ENCODE measurements around the gene NDUFS5. TPM values are rescaled to one million over a fixed set of nuclear protein-coding genes. Genes with fewer than 3 reads are reported as not detected.
A peak's percentile ranks its signal among the peaks of the same experiment; 100 is the strongest.

NDUFS5 gene
- polyA plus RNA-seq, 2 of the 4 experiments (the other 2 are of a cell fraction): 540 to 711 TPM

DNA sequence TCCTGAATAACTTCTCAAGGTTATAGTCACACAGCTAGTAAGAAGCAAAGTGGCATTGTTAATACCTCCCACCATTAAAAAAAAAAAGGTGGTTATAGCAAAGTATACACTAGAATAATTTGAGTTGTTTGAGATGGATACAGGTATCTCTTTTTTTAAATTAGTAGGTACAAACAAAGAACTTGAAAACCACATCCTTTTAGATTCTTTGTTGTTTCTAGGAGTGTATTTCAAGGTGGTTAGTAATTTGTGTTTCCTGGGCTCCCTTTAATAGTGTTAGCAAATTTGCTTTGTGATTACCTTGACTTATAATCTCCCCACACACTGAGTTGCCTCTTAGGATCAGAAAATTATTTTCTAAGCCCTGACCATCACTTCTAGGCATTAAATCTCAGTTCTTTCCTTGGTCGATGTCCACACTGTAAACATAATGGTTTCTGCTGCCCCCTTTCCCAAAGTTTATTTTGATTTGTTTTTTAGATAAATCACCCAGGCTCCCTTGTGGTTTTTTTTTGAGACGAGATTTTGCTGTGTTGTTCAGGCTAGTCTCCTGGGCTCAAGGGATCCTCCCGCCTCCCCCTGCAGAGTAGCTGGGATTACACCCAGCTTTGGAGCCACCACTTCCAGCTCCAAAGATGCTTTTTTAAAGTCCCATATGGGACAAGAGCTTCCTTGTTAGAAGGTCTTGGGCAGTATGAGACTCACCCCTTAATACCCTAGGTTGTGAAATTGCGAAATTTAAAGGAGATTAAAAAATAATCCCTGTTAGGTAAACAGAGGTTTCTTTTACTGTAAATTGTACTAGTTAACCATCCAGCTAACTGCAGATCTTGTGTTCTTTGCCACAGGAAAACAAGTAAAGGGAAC is 28.9 kb upstream of the NDUFS5 start:
- no peak for FAIRE-seq
- ChIA-PET CTCF (interaction anchor here (1.0 kb wide), 1 partner anchor 10 kb away, joined by 5 read pairs; no protein-coding TSS in a partner anchor), POLR2A (interaction anchor here (1.3 kb wide), 1 partner anchor 29 kb away, joined by 4 read pairs; the partner anchor contains the start of gene NDUFS5)
- Histone ChIP-seq H3K9me3 (no peaks in the 10 kb centered on the region), H3K4me1 (peaks cover 23% of the 10 kb centered on the region), H3K4me3 (no peak overlapping the region), H3K4me2 (peak overlapping the region; percentile 35; the same call in 2 of the 3 replicates), H3K27ac (peak overlapping the region in 1 of 2 experiments; percentile 1; a peak in 1 of 6 replicates)
- 39% methylated on average over 4 of the region's 4 CpGs for WGBS (ENCODE audit: missing lambda C conversion rate)
- TF ChIP-seq JUN (IDR thresholded peaks at IDR 0.05): no peak
- no peak for TF ChIP-seq ZFP36 (IDR thresholded peaks at IDR 0.05; ENCODE audit: borderline replicate concordance, partially characterized antibody)
- no peak for TF ChIP-seq ZC3H11A (IDR thresholded peaks at IDR 0.05)
- TF ChIP-seq RCOR1 (IDR thresholded peaks at IDR 0.05; ENCODE audit: low read depth, low read length): no peak
- TF ChIP-seq ZNF302 (CRISPR knock-in tag; IDR thresholded peaks at IDR 0.05): no peak
- no peak for TF ChIP-seq HDAC2 (IDR thresholded peaks at IDR 0.05)
- no peak for TF ChIP-seq PHF8 (IDR thresholded peaks at IDR 0.05; ENCODE audit: borderline replicate concordance, low read depth)
- TF ChIP-seq, protein P1, sequence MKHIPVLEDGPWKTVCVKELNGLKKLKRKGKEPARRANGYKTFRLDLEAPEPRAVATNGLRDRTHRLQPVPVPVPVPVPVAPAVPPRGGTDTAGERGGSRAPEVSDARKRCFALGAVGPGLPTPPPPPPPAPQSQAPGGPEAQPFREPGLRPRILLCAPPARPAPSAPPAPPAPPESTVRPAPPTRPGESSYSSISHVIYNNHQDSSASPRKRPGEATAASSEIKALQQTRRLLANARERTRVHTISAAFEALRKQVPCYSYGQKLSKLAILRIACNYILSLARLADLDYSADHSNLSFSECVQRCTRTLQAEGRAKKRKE (CRISPR knock-in tag; IDR thresholded peaks at IDR 0.05; ENCODE audit: low read depth): no peak
- no peak for TF ChIP-seq CHD4 (IDR thresholded peaks at IDR 0.05; ENCODE audit: borderline replicate concordance)
- no peak for TF ChIP-seq POLR2AphosphoS2 (conservative IDR thresholded peaks at IDR 0.05; ENCODE audit: low read length)
- TF ChIP-seq, protein P2, sequence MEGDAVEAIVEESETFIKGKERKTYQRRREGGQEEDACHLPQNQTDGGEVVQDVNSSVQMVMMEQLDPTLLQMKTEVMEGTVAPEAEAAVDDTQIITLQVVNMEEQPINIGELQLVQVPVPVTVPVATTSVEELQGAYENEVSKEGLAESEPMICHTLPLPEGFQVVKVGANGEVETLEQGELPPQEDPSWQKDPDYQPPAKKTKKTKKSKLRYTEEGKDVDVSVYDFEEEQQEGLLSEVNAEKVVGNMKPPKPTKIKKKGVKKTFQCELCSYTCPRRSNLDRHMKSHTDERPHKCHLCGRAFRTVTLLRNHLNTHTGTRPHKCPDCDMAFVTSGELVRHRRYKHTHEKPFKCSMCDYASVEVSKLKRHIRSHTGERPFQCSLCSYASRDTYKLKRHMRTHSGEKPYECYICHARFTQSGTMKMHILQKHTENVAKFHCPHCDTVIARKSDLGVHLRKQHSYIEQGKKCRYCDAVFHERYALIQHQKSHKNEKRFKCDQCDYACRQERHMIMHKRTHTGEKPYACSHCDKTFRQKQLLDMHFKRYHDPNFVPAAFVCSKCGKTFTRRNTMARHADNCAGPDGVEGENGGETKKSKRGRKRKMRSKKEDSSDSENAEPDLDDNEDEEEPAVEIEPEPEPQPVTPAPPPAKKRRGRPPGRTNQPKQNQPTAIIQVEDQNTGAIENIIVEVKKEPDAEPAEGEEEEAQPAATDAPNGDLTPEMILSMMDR (IDR thresholded peaks at IDR 0.05): no peak
- no peak for TF ChIP-seq ZSCAN20 (CRISPR knock-in tag; IDR thresholded peaks at IDR 0.05)
- TF ChIP-seq TP53 (CRISPR knock-in tag; IDR thresholded peaks at IDR 0.05): no peak
- no peak for TF ChIP-seq HOXB5 (CRISPR knock-in tag; IDR thresholded peaks at IDR 0.05)
- no peak for TF ChIP-seq SREBF2 (IDR thresholded peaks at IDR 0.05)
- TF ChIP-seq EHF (CRISPR knock-in tag; IDR thresholded peaks at IDR 0.05): no peak
- no peak for TF ChIP-seq KDM5A (IDR thresholded peaks at IDR 0.05)
- no peak for ATAC-seq
- DNase-seq (ENCODE audit: low read depth in 1 of 2, low spot score in 1 of 2): no peak

DNA sequence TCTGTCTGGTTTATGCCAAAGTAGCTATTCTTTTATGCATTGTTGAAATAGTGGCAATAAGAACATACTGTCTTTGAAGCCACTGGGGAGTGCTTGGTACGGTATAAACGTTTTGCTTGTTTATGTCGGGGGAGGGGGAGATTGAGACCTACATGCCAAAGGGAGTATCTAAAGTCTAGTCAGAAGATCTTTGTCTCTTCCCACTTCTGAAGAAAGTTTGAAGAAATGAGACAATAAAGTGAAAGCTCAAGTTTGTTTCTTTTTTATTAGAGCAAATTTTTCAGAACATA is 28.3 kb upstream of the NDUFS5 start:
- DNase-seq (ENCODE audit: low read depth in 1 of 2, low spot score in 1 of 2): no peak
- peak overlapping the region; percentile 35; the same call in 1 of the 3 replicates for H3K4me2 ChIP-seq
- no peak overlapping the region for H3K4me3 ChIP-seq
- peaks cover 27% of the 10 kb centered on the region for H3K4me1 ChIP-seq
- no peak for FAIRE-seq
- ChIA-PET POLR2A (interaction anchor here (1.3 kb wide), 1 partner anchor 28 kb away, joined by 4 read pairs; the partner anchor contains the start of gene NDUFS5), CTCF (interaction anchor here (1.0 kb wide), 1 partner anchor 9 kb away, joined by 5 read pairs; no protein-coding TSS in a partner anchor)
- no peak for ATAC-seq
- 44% methylated on average over 3 of the region's 3 CpGs for WGBS (ENCODE audit: missing lambda C conversion rate)
- no peak for TF ChIP-seq RARB (CRISPR knock-in tag; IDR thresholded peaks at IDR 0.05)
- no peak for TF ChIP-seq POLR2AphosphoS2 (conservative IDR thresholded peaks at IDR 0.05; ENCODE audit: low read length)
- no peak for TF ChIP-seq FOSL2 (IDR thresholded peaks at IDR 0.05)
- no peak for TF ChIP-seq FOSL2 (CRISPR knock-in tag; IDR thresholded peaks at IDR 0.05)
- TF ChIP-seq TP53 (CRISPR knock-in tag; IDR thresholded peaks at IDR 0.05): no peak
- no peak for TF ChIP-seq KDM5A (IDR thresholded peaks at IDR 0.05)
- no peak for TF ChIP-seq CBX8 (IDR thresholded peaks at IDR 0.05)
- TF ChIP-seq EP300 (IDR thresholded peaks at IDR 0.05): no peak
- TF ChIP-seq RAD21 (conservative IDR thresholded peaks at IDR 0.05 in 1 of 2, IDR thresholded peaks at IDR 0.05 in 1 of 2): no peak
- TF ChIP-seq NFE2L2 (conservative IDR thresholded peaks at IDR 0.05; ENCODE audit: low read length): no peak
- TF ChIP-seq HOXA7 (CRISPR knock-in tag; IDR thresholded peaks at IDR 0.05): no peak
- TF ChIP-seq POLR2A (IDR thresholded peaks at IDR 0.05; ENCODE audit: low read length): no peak
- TF ChIP-seq HDAC2 (IDR thresholded peaks at IDR 0.05): no peak
- no peak for TF ChIP-seq SMC3 (IDR thresholded peaks at IDR 0.05)
- no peak for TF ChIP-seq HOXB5 (CRISPR knock-in tag; IDR thresholded peaks at IDR 0.05)
- TF ChIP-seq EHMT2 (IDR thresholded peaks at IDR 0.05; ENCODE audit: low read depth): no peak
- TF ChIP-seq BHLHE40 (IDR thresholded peaks at IDR 0.05; ENCODE audit: low read depth, low read length): no peak
- TF ChIP-seq FOSB (CRISPR knock-in tag; IDR thresholded peaks at IDR 0.05): no peak
- no peak for TF ChIP-seq RNF2 (IDR thresholded peaks at IDR 0.05; ENCODE audit: borderline replicate concordance, low read depth)
- TF ChIP-seq ZNF302 (CRISPR knock-in tag; IDR thresholded peaks at IDR 0.05): no peak
- TF ChIP-seq, protein P3, sequence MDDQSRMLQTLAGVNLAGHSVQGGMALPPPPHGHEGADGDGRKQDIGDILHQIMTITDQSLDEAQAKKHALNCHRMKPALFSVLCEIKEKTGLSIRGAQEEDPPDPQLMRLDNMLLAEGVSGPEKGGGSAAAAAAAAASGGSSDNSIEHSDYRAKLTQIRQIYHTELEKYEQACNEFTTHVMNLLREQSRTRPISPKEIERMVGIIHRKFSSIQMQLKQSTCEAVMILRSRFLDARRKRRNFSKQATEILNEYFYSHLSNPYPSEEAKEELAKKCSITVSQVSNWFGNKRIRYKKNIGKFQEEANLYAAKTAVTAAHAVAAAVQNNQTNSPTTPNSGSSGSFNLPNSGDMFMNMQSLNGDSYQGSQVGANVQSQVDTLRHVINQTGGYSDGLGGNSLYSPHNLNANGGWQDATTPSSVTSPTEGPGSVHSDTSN (IDR thresholded peaks at IDR 0.05): no peak
- H3K27ac ChIP-seq: peak overlapping the region in 1 of 2 experiments; percentile 37; a peak in 1 of 6 replicates
- H3K9me3 ChIP-seq: no peaks in the 10 kb centered on the region
